ENCODE measurements around the gene DNAH7. TPM values are rescaled to one million over a fixed set of nuclear protein-coding genes. Genes with fewer than 3 reads are reported as not detected.

DNAH7 gene
- total and polyA plus RNA-seq, 2 donors (not counting 1 experiment from before 2014, with no cell fraction given), result 0.01 to 0.05 TPM

DNA sequence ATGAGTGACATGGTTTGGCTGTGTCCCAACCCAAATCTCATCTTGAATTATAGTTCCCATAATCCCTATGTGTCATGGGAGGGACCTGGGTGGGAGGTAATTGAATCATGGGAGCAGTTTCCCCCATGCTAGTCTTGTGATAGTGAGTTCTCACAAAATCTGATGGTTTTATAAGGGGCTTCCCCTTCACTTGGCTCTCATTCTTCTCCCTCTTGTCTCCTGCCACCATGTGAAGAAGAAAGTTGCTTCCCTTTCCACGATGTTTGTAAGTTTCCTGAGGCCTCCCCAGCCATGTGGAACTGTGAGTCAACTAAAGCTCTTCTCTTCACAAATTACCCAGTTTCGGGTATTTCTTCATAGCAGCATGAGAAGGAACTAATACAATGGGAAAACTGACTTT, 14.0 kb downstream of the DNAH7 start:
- POLR2A ChIA-PET, result no interaction called here
- Mint-ChIP-seq H3K9me3 (ENCODE audit: insufficient read depth) (no peaks in the 10 kb centered on the region), H3K27me3 (peaks cover 5% of the 10 kb centered on the region), H3K4me3 (no peak overlapping the region), H3K4me1 (peaks cover 2% of the 10 kb centered on the region), H3K27ac (no peak overlapping the region)
- no peak for DNase-seq
- ATAC-seq (ENCODE audit: low read depth), result no peak
- Histone ChIP-seq H3K9me3 (ENCODE audit: control extremely low read depth in 1 of 3, control insufficient read depth in 2 of 3, insufficient read depth in 1 of 3, low read length in 2 of 3) (no peaks in the 10 kb centered on the region), H3K36me3 (replicated peaks in 1 of 2; ENCODE audit: control extremely low read depth in 1 of 2, control insufficient read depth in 1 of 2, extremely low read depth in 1 of 2, insufficient read depth in 2 of 2, low read length in 1 of 2) (no peaks in the 10 kb centered on the region), H3K4me3 (ENCODE audit: control extremely low read depth in 1 of 5, extremely low read depth in 1 of 5, insufficient read depth in 1 of 5, low read depth in 2 of 5, low read length in 4 of 5) (no peak overlapping the region), H2AFZ (ENCODE audit: insufficient read depth, low read depth, low read length, poor library complexity, severe bottlenecking) (no peak overlapping the region), H3K4me2 (replicated peaks; ENCODE audit: low read depth, low read length, poor library complexity, severe bottlenecking) (no peak overlapping the region), H3K27ac (ENCODE audit: low read length in 2 of 2) (no peak overlapping the region), H3K4me1 (ENCODE audit: control insufficient read depth in 2 of 2, insufficient read depth in 2 of 2, low read length in 2 of 2) (no peaks in the 10 kb centered on the region), H3K27me3 (replicated peaks in 1 of 4; ENCODE audit: control extremely low read depth in 1 of 4, control insufficient read depth in 3 of 4, insufficient read depth in 4 of 4, low read length in 3 of 4) (no peaks in the 10 kb centered on the region), H3K9ac (ENCODE audit: low read length) (no peak overlapping the region), H4K20me1 (ENCODE audit: control insufficient read depth, insufficient read depth, low read length, poor library complexity, severe bottlenecking) (no peaks in the 10 kb centered on the region), H3K79me2 (ENCODE audit: control insufficient read depth, insufficient read depth, low read length) (no peaks in the 10 kb centered on the region)
- no peak for TF ChIP-seq EZH2 (IDR thresholded peaks at IDR 0.05; ENCODE audit: borderline replicate concordance, insufficient read depth, low read depth, low read length, poor library complexity, severe bottlenecking)
- TF ChIP-seq, protein P1, sequence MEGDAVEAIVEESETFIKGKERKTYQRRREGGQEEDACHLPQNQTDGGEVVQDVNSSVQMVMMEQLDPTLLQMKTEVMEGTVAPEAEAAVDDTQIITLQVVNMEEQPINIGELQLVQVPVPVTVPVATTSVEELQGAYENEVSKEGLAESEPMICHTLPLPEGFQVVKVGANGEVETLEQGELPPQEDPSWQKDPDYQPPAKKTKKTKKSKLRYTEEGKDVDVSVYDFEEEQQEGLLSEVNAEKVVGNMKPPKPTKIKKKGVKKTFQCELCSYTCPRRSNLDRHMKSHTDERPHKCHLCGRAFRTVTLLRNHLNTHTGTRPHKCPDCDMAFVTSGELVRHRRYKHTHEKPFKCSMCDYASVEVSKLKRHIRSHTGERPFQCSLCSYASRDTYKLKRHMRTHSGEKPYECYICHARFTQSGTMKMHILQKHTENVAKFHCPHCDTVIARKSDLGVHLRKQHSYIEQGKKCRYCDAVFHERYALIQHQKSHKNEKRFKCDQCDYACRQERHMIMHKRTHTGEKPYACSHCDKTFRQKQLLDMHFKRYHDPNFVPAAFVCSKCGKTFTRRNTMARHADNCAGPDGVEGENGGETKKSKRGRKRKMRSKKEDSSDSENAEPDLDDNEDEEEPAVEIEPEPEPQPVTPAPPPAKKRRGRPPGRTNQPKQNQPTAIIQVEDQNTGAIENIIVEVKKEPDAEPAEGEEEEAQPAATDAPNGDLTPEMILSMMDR (IDR thresholded peaks at IDR 0.05), result no peak
- intact Hi-C loops (cut with micrococcal nuclease), result no loop called here
- WGBS (ENCODE audit: insufficient coverage), result no CpG with 5 or more reads among the region's 2 CpGs
- CTCF ChIA-PET, result interaction anchor here (0.6 to 0.9 kb wide), 2 partner anchors 14 to 282 kb away, joined by 3 to 4 read pairs; partner anchors contain the start of gene DNAH7

DNA sequence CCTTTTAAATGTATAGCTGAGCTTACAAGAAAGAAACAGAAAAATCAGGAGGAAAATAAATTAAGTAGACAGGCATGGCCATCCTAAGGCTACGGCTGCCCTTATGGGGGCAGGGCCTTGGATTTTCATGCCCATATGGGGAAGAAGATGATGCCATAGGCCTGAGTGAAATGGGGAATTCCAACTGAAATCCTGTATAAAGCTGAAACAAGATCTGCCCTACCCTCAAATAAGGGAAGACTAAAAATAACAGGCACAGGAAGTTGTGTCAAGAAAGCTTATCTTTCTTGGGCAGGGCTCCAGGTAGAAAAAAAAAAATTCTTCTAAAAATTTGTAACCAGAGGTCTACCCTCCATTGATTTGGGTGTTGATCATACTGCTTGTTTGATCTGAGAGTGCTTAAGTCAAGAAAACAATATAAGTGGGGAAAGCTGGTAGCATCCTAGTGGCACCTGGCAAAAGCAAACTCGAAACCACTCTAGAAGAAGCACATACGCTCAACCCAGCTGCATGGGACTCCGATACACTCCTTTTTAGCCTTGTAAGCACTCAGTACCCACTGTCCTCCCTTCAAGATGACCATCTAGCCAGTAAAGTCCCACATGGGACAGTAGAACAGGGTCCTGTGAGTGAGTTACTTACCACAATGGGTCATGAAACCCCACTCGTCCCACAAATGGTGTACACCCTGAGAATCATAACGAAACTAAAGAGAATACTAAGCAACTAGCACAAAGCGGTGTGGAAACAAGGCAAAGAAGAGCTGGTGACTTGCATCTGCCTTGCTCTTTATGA, 22.3 kb downstream of the DNAH7 start:
- H3K27ac Mint-ChIP-seq, result no peak overlapping the region
- H4K20me1 ChIP-seq (ENCODE audit: control insufficient read depth, insufficient read depth, low read length, poor library complexity, severe bottlenecking), result no peaks in the 10 kb centered on the region
- H3K9me3 ChIP-seq (ENCODE audit: control extremely low read depth in 1 of 3, control insufficient read depth in 2 of 3, insufficient read depth in 1 of 3, low read length in 2 of 3), result no peaks in the 10 kb centered on the region
- DNase-seq (no peak), ATAC-seq (ENCODE audit: low read depth) (no peak)
- no peak overlapping the region for H3K4me3 ChIP-seq (ENCODE audit: control extremely low read depth in 1 of 5, extremely low read depth in 1 of 5, insufficient read depth in 1 of 5, low read depth in 2 of 5, low read length in 4 of 5)
- no peak overlapping the region for H3K9ac ChIP-seq (ENCODE audit: low read length)
- no peak overlapping the region for H3K27ac ChIP-seq (ENCODE audit: low read length in 2 of 2)
- H3K27me3 Mint-ChIP-seq, result peaks cover 14% of the 10 kb centered on the region
- intact Hi-C loops (cut with micrococcal nuclease), result no loop called here
- no peak overlapping the region for H3K4me3 Mint-ChIP-seq
- TF ChIP-seq, protein P1 (IDR thresholded peaks at IDR 0.05), result no peak
- TF ChIP-seq EZH2 (IDR thresholded peaks at IDR 0.05; ENCODE audit: borderline replicate concordance, insufficient read depth, low read depth, low read length, poor library complexity, severe bottlenecking), result no peak
- no peaks in the 10 kb centered on the region for H3K27me3 ChIP-seq (replicated peaks in 1 of 4; ENCODE audit: control extremely low read depth in 1 of 4, control insufficient read depth in 3 of 4, insufficient read depth in 4 of 4, low read length in 3 of 4)
- no peak overlapping the region for H2AFZ ChIP-seq (ENCODE audit: insufficient read depth, low read depth, low read length, poor library complexity, severe bottlenecking)
- no peaks in the 10 kb centered on the region for H3K9me3 Mint-ChIP-seq (ENCODE audit: insufficient read depth)
- 96% methylated on average over 4 of the region's 7 CpGs for WGBS (ENCODE audit: insufficient coverage)
- CTCF ChIA-PET, result interaction anchor here (0.9 kb wide), 1 partner anchor 386 kb away, joined by 3 read pairs; no protein-coding TSS in a partner anchor
- peaks cover 2 to 6% of the 10 kb centered on the region in 2 donors for H3K4me1 ChIP-seq (ENCODE audit: control insufficient read depth in 2 of 2, insufficient read depth in 2 of 2, low read length in 2 of 2)
- POLR2A ChIA-PET, result no interaction called here
- H3K36me3 ChIP-seq (replicated peaks in 1 of 2; ENCODE audit: control extremely low read depth in 1 of 2, control insufficient read depth in 1 of 2, extremely low read depth in 1 of 2, insufficient read depth in 2 of 2, low read length in 1 of 2), result no peaks in the 10 kb centered on the region
- peaks cover 10% of the 10 kb centered on the region for H3K4me1 Mint-ChIP-seq
- no peak overlapping the region for H3K4me2 ChIP-seq (replicated peaks; ENCODE audit: low read depth, low read length, poor library complexity, severe bottlenecking)
- no peaks in the 10 kb centered on the region for H3K79me2 ChIP-seq (ENCODE audit: control insufficient read depth, insufficient read depth, low read length)
